Activated CD4-positive, alpha-beta T cell treated with anti-CD3 and anti-CD28 coated beads for 36 hours (primary cell): ENCODE results near the gene ATP9A. TPM values are rescaled to one million over a fixed set of nuclear protein-coding genes. Genes with fewer than 3 reads are reported as not detected.
A peak's percentile ranks its signal among the peaks of the same experiment; 100 is the strongest.

Experiments used
- ATAC-seq: fragments of 200-7000 bp; cut with Tn5 transposase; one replicate; pipeline ENCODE4 v1.10.0; 2021; ENCODE audit warnings: mild to moderate bottlenecking, moderate library complexity
- CTCF ChIA-PET: fragments of 350-600 bp; sonication (Branson Sonifier 250); formaldehyde crosslinking; loops from one replicate; lab custom pipeline; 2021; ENCODE audit warnings: antibody characterized with exemption; lab: Charles Lee
- POLR2A ChIA-PET: fragments of 350-600 bp; sonication (Branson Sonifier 250); formaldehyde crosslinking; loops from one replicate; lab custom pipeline; 2021; ENCODE audit warnings: antibody characterized with exemption, inconsistent platforms; lab: Charles Lee
- DNase-seq: peaks from one replicate; pipeline ENCODE4 v3.0.0-alpha.2; 2020
- H3K27ac Mint-ChIP-seq: one replicate; pipeline ENCODE4 v1.8.0; 2021; ENCODE audit warnings: mixed read lengths
- H3K27me3 Mint-ChIP-seq: one replicate; pipeline ENCODE4 v1.8.0; 2021; ENCODE audit warnings: mixed read lengths
- H3K36me3 Mint-ChIP-seq: one replicate; pipeline ENCODE4 v1.8.0; 2021; ENCODE audit warnings: low read depth, mixed read lengths
- H3K4me1 Mint-ChIP-seq: one replicate; pipeline ENCODE4 v1.8.0; 2021; ENCODE audit warnings: mixed read lengths
- H3K4me3 Mint-ChIP-seq: one replicate; pipeline ENCODE4 v1.8.0; 2021; ENCODE audit warnings: mild to moderate bottlenecking, moderate library complexity, mixed read lengths
- H3K9me3 Mint-ChIP-seq: one replicate; pipeline ENCODE4 v1.8.0; 2021; ENCODE audit warnings: low read depth, mixed read lengths
- intact Hi-C, 2 experiments: fragments of 100-400 bp; cut with DNase I in 1 of 2; cut with micrococcal nuclease in 1 of 2; formaldehyde crosslinking; loops; one replicate each; pipeline versions ENCODE4 v1.14.2 to v1.15.1; 2022 to 2024; cut with DNase I, micrococcal nuclease
- total RNA-seq, 2 experiments: library from RNA; stranded (reverse); gene quantifications; one replicate each; pipeline ENCODE4 v1.2.3, GENCODE V29; 2021

ATP9A gene
- total RNA-seq, 2 experiments from 2014 or later = 2.2 to 2.7 TPM

DNA sequence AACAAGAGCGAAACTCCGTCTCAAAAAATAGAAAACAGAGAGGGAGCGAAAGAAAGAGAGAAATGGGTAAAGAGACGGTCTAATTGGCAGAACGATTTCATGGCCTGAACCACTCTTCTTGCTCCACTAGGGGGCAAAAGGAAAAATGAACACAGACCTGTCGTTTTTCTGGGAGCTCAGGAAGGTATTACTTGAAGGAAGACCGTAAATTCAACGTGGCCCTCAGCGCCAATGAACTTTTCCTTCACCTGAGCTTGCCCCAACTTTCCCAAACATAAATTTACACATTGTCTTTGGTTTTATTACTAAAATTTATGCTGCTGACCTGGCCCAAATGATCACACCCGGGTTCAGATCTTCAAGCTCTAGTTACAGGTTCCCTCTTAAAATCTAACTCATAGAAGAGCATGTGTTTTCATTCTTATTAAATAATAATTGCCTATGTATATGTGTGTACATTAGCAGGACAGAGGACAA, 67.3 kb downstream of the ATP9A start:
- CTCF ChIA-PET = interaction anchor here (0.6 to 2.0 kb wide), 19 partner anchors 10 to 396 kb away, joined by 3 to 10 read pairs (median 4); no protein-coding TSS in a partner anchor
- DNase-seq = no peak
- intact Hi-C loops = loop anchor here (2.0 to 5.0 kb wide), 3 partner anchors 101 to 382 kb away; partner anchors contain the start of gene SALL4 (in 1 of the 2)
- POLR2A ChIA-PET = no interaction called here
- no peak for ATAC-seq
- Mint-ChIP-seq H3K27me3 (peaks cover 15% of the 10 kb centered on the region), H3K4me1 (peaks cover 11% of the 10 kb centered on the region), H3K27ac (no peak overlapping the region), H3K36me3 (no peaks in the 10 kb centered on the region), H3K4me3 (no peak overlapping the region), H3K9me3 (no peaks in the 10 kb centered on the region)

DNA sequence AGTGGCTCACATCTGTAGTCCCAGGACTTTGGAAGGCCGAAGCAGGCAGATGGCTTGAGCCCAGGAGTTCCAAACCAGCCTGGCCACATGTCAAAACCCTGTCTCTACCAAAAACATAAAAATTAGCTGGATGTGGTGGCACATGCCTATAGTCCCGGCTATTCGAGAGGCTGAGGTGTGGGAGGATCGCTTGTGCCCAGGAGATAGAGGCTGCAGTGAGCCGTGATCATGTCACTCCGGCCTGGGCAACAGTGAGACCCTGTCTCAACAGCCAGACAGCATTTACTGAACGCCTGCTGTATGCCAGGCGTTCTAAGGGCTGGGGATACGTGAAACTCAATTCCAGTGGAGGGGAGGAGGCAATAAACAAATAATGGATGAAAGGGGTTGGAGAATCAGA, 69.9 kb downstream of the ATP9A start:
- H3K9me3 Mint-ChIP-seq = no peaks in the 10 kb centered on the region
- intact Hi-C loops = no loop called here
- ChIA-PET POLR2A (no interaction called here), CTCF (interaction anchor here (0.7 to 1.0 kb wide), 2 partner anchors 14 to 374 kb away, joined by 3 read pairs; no protein-coding TSS in a partner anchor)
- H3K4me1 Mint-ChIP-seq = peaks cover 16% of the 10 kb centered on the region
- ATAC-seq (no peak), DNase-seq (no peak)
- no peaks in the 10 kb centered on the region for H3K36me3 Mint-ChIP-seq
- peaks cover 14% of the 10 kb centered on the region for H3K27me3 Mint-ChIP-seq
- no peak overlapping the region for H3K4me3 Mint-ChIP-seq
- no peak overlapping the region for H3K27ac Mint-ChIP-seq

DNA sequence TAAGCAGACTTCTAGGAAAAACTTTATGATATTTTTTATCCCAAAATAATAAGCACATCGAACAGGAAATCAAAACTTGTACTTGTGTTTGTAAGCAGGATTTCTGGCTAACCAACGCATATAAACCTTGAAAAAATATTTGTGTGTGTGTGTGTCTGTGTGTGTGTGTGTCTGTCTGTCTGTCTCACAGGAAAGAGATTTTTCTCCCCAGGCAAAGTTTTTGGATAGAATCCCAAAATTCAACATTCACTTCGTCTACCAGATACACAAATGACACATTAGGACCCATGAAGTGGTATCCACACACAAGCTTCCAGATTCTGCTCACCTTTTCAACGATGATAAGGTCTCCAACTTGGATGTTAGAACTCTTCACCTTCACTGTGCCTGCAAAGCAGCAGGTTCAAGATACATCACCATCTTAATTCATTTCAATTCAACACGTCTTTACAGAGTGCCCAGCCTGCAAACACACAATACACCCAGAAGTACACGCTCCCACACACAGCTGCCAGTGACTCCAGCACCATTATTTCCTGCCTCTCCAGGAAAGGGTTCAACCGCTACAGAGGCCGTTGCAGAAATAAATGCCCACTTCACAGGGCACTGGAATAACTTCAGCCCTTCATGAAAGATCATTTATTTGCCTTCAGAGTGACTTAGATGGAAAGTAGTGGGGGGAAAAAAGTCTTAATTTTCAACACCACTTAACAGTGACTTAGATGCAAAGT, 70.9 kb downstream of the ATP9A start:
- no peak overlapping the region for H3K27ac Mint-ChIP-seq
- no peaks in the 10 kb centered on the region for H3K36me3 Mint-ChIP-seq
- H3K9me3 Mint-ChIP-seq = no peaks in the 10 kb centered on the region
- intact Hi-C loops = no loop called here
- ATAC-seq (no peak), DNase-seq (no peak)
- peaks cover 16% of the 10 kb centered on the region for H3K4me1 Mint-ChIP-seq
- ChIA-PET CTCF (interaction anchor here (0.7 kb wide), 1 partner anchor 373 kb away, joined by 3 read pairs; no protein-coding TSS in a partner anchor), POLR2A (interaction anchor here (0.5 kb wide), 1 partner anchor 1344 kb away, joined by 3 read pairs; no protein-coding TSS in a partner anchor)
- no peak overlapping the region for H3K4me3 Mint-ChIP-seq
- peaks cover 18% of the 10 kb centered on the region for H3K27me3 Mint-ChIP-seq

DNA sequence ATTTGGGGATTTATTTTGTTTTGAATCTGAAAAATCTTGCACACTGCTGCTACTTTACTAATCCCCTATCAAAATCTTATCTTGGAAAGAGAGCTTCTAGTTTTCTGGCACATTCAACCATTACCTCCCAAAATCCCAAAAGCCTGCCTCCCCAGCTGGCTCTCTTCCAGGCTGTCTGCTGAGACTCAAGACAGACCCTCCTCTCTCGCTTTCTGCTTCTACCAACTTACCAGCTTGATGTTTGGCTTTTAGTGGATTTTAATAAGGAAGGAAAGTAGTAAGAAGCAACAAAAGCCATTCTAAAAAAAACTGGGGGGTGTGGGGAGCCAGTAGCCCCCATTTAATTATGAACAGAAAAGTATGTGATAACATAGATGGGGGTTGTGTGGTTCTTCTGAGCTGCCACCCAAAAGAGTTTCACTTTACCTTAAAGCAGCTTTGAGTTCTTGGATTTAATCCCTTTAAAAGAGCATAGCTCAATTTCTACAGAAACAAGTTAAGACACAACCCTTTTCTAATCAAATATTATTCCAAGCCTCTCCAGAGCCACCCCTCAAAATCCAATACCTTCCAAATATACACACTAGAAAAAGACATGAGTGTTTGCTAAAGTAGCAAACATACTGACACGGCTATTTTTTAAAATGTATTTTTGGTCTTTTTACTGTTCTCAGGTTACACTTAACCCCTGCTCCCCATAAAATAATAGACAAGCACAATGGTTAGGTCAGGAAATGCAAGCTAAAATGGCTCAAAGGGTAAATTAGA, 71.7 kb downstream of the ATP9A start:
- ChIA-PET CTCF (interaction anchor here (0.7 to 2.2 kb wide), 3 partner anchors 9 to 67 kb away, joined by 3 to 5 read pairs (median 3); no protein-coding TSS in a partner anchor), POLR2A (interaction anchor here (0.5 kb wide), 1 partner anchor 1345 kb away, joined by 3 read pairs; no protein-coding TSS in a partner anchor)
- Mint-ChIP-seq H3K36me3 (no peaks in the 10 kb centered on the region), H3K27me3 (peaks cover 18% of the 10 kb centered on the region), H3K4me3 (no peak overlapping the region), H3K27ac (no peak overlapping the region), H3K9me3 (no peaks in the 10 kb centered on the region), H3K4me1 (peaks cover 16% of the 10 kb centered on the region)
- intact Hi-C loops = no loop called here
- ATAC-seq (no peak), DNase-seq (no peak)

DNA sequence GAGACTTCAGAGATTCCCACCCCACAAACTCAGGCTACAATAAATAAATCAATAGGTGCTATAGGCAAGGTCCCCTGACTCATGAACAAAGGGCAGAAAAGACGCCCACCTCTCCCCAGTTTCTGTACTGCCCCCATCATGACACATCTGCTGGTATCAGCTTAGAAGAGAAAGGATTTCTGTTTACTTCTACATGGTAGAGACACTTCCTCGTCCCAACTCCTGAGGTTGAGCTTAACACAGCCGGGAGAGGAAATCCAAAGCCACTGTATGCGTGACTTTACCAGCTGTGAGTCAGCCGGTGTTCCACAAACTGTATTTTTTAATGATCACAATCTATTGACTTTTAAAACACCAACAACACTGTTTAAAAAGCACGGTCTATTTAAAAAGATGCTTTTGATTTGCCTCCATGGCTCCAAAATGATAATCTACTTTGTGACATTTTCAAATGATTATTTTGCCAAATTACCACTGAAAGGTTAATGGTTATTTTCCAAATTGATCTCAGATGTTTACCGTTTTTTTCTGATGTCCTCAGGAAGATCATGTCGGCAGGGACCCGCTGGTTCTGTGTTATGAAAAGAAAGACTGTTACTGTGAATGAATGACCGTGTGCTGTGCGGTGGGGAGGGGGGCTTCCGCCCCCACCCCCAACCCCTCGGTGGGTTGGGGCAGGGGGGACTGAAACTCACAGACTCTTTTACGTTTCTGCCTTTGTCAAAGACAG, 72.5 kb downstream of the ATP9A start:
- peak; percentile 78 for ATAC-seq
- CTCF ChIA-PET = interaction anchor here (0.6 to 2.2 kb wide), 4 partner anchors 10 to 738 kb away, joined by 3 to 5 read pairs (median 4); partner anchors contain the start of gene DPM1
- intact Hi-C loops = no loop called here

DNA sequence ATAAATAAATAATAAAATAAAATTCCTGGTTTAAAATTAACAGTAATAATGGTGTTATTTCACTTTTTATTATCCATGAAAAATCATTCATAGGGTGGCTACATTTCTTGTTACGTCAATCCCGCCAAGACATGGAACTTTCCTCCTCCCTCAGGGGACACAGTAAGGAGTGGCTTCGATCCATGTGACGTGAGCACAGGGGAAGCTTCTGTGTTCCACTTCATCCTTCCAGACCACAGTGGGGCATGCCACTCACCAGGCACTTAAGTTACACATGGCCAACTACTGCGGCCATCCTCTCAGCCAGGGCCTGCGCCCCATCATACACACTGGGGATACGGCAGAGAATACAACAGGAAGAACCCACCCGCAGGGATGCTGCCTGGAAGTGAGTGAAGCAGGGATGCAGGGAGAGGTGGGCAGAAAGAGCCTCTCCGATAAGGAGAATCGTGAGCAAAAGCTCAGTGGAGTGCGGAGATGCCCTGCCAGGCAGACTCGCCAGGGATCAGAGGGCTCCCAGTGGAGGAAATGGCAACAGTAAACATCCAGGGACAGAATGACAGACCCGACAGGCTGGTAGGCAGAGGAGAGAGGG, 75.3 kb downstream of the ATP9A start:
- H3K27me3 Mint-ChIP-seq = peaks cover 13% of the 10 kb centered on the region
- no peaks in the 10 kb centered on the region for H3K36me3 Mint-ChIP-seq
- ChIA-PET POLR2A (no interaction called here), CTCF (interaction anchor here (0.6 kb wide), 1 partner anchor 1955 kb away, joined by 3 read pairs; no protein-coding TSS in a partner anchor)
- DNase-seq (no peak), ATAC-seq (no peak)
- H3K4me3 Mint-ChIP-seq = no peak overlapping the region
- H3K27ac Mint-ChIP-seq = no peak overlapping the region
- no peaks in the 10 kb centered on the region for H3K9me3 Mint-ChIP-seq
- H3K4me1 Mint-ChIP-seq = peaks cover 16% of the 10 kb centered on the region
- intact Hi-C loops = no loop called here

More for the DNA sequence above, 72.5 kb downstream of the ATP9A start:
- no peaks in the 10 kb centered on the region for H3K9me3 Mint-ChIP-seq
- H3K36me3 Mint-ChIP-seq = no peaks in the 10 kb centered on the region
- H3K4me1 Mint-ChIP-seq = peaks cover 16% of the 10 kb centered on the region
- peaks cover 18% of the 10 kb centered on the region for H3K27me3 Mint-ChIP-seq
- no peak overlapping the region for H3K27ac Mint-ChIP-seq
- DNase-seq = peak; percentile 41
- H3K4me3 Mint-ChIP-seq = no peak overlapping the region
- POLR2A ChIA-PET = interaction anchor here (0.6 kb wide), 1 partner anchor 49 kb away, joined by 4 read pairs; no protein-coding TSS in a partner anchor

DNA sequence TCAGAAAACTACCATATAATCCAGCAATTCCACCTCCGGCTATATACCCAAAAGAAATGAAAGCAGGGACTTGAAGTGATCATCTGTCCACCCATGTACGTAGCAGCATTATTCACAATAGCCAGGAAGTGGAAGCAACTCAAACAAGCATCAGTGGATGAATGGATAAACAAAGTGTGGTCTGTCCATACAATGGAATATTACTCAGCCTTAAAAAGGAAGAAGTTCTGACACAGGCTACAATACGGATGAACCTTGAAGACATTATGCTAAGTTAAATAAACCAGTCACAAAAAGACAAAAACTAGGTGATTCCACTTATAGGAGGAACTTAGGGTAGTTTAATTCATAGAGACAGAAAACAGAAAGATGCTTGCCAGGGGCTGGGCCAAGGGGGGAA, 76.5 kb downstream of the ATP9A start:
- Mint-ChIP-seq H3K4me3 (no peak overlapping the region), H3K36me3 (no peaks in the 10 kb centered on the region), H3K4me1 (peaks cover 14% of the 10 kb centered on the region), H3K27ac (no peak overlapping the region), H3K9me3 (no peaks in the 10 kb centered on the region), H3K27me3 (peaks cover 9% of the 10 kb centered on the region)
- CTCF ChIA-PET = interaction anchor here (1.2 kb wide), 1 partner anchor 9 kb away, joined by 5 read pairs; no protein-coding TSS in a partner anchor
- intact Hi-C loops = no loop called here
- ATAC-seq (no peak), DNase-seq (no peak)
- POLR2A ChIA-PET = no interaction called here

DNA sequence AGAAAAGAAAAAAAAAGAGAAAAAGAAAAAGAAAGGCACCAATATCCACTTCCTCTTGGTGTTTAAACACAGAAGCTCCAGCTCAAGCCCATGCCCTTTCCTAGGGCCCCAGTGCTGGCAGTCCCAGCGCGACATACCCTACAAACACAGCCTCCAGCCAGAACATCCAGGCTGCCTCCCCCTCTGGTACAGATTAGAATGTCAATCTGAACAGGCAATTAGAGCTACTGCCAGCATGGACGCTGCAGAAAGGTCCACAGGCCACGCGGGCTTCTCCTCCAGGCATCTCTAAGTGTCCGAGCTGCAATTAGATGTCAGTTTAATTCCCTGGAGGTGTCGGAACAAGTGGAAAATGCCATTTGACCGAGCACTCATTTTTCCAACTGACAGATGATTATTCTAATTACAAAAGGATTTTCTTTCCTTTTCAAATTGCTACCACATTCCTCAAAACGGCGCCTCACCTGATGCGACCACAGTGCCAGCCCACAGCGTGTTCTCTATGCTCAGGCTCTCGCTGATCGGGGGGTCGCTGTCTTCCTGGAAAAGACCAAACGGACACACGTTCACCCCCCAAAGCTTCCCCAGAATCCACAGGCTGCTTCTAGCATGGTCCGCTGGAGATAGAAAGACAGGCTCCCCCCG, 79.5 kb downstream of the ATP9A start:
- DNase-seq (no peak), ATAC-seq (no peak)
- Mint-ChIP-seq H3K27me3 (peaks cover 4% of the 10 kb centered on the region), H3K4me1 (no peaks in the 10 kb centered on the region), H3K27ac (no peak overlapping the region), H3K4me3 (no peak overlapping the region), H3K9me3 (no peaks in the 10 kb centered on the region), H3K36me3 (no peaks in the 10 kb centered on the region)
- ChIA-PET POLR2A (interaction anchor here (0.9 kb wide), 1 partner anchor 14 kb away, joined by 7 read pairs; no protein-coding TSS in a partner anchor), CTCF (no interaction called here)
- intact Hi-C loops = no loop called here

DNA sequence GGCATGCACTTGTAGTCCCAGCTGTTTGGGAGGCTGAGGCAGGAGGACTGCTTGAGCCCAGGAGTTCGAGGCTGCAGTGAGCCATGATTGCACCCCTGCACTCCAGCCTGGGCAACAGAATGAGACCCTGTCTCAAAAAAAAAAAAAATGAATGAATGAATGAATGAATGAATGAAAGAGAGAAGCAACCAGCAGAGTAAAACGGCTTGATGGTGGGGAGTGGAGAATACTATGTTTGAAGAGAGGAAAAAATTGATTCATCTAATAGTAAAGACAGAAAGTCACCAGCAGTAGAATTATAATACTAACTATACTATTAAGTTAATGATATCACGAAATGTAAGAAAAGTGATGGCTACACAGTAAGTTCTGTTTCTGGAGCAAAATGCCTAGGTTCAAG, 80.6 kb downstream of the ATP9A start:
- no peaks in the 10 kb centered on the region for H3K36me3 Mint-ChIP-seq

DNA sequence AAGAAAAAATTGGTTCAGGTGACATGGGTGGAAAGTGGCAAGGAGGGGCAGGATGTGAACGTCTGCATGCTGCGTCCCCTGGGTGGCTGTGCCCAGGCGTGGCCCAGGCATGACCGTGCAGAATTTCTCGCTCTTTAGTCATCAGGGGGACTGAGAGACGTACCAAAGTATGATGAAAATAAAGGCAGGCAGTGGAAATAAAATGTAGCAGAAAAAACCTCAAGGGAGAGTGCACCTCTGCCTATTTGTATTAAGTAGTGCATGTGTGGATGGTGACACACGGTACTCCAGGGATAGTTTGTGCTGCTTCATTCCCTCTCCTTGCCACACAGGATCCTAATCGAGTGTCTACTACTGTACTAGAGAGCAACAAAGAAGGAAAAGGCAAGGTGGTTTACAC, 81.1 kb downstream of the ATP9A start:
- ATAC-seq (no peak), DNase-seq (no peak)
- CTCF ChIA-PET = no interaction called here
- intact Hi-C loops = no loop called here
- no peaks in the 10 kb centered on the region for H3K27me3 Mint-ChIP-seq
- no peak overlapping the region for H3K4me3 Mint-ChIP-seq
- H3K4me1 Mint-ChIP-seq = no peaks in the 10 kb centered on the region
- POLR2A ChIA-PET = no interaction called here
- H3K27ac Mint-ChIP-seq = no peak overlapping the region
- no peaks in the 10 kb centered on the region for H3K9me3 Mint-ChIP-seq
- H3K36me3 Mint-ChIP-seq = no peaks in the 10 kb centered on the region

More for the DNA sequence above, 80.6 kb downstream of the ATP9A start:
- DNase-seq (no peak), ATAC-seq (no peak)
- intact Hi-C loops = no loop called here
- Mint-ChIP-seq H3K4me1 (no peaks in the 10 kb centered on the region), H3K4me3 (no peak overlapping the region), H3K27me3 (no peaks in the 10 kb centered on the region), H3K9me3 (no peaks in the 10 kb centered on the region), H3K27ac (no peak overlapping the region)
- ChIA-PET POLR2A (no interaction called here), CTCF (no interaction called here)
